GM12874 (cell line): ENCODE results near the gene CYP11A1.

Experiments used
- TF ChIP-seq, protein P1 (sequence below): IDR thresholded peaks from 2 replicates; pipeline ENCODE4 v1.5.1; 2011; ENCODE audit warnings: low read depth, mild to moderate bottlenecking, control low read depth, low read length, moderate library complexity; ENCODE audit not compliant: insufficient read depth

The CYP11A1 gene

DNA sequence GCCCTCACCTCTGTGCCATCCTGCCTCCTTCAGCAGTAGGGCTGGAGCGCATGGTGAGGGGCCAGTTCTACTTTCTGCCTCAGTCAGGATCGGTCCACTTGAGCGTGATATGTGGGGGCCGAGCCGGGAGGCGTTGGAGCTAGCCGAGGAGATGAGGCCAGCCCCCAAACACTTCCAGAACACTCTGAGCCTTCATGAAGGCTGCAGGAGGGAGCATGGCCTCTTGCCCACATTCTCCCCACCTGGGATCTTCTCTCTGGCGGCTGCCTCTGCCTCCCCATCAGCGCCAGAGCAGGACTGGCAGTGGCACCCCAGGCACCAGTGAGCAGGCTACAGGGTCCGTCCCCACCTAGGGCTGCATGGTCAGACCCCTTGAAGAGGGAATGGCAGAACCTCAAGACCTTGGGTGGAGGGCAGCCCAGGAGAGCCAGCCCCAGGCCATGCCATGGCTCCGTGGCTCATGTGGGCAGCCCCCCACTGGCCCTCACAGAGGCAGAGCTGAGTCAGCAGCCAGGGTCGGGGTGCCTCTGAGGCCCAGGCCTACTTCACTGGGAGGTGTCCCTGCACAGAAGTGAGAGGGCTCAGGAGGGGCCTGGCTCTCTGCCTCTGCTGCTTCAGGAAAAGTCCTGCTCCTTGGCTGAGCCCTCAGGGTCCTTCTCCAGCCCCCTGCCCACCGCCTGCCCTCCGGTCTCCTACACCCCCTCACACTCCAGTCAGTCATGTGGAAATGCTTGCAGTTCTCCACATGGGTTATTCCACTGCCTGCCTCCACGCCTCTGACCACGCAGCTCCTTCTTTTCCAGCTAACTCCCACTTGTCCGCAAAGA is 28.1 kb upstream of the CYP11A1 start:
- TF ChIP-seq, protein P1, sequence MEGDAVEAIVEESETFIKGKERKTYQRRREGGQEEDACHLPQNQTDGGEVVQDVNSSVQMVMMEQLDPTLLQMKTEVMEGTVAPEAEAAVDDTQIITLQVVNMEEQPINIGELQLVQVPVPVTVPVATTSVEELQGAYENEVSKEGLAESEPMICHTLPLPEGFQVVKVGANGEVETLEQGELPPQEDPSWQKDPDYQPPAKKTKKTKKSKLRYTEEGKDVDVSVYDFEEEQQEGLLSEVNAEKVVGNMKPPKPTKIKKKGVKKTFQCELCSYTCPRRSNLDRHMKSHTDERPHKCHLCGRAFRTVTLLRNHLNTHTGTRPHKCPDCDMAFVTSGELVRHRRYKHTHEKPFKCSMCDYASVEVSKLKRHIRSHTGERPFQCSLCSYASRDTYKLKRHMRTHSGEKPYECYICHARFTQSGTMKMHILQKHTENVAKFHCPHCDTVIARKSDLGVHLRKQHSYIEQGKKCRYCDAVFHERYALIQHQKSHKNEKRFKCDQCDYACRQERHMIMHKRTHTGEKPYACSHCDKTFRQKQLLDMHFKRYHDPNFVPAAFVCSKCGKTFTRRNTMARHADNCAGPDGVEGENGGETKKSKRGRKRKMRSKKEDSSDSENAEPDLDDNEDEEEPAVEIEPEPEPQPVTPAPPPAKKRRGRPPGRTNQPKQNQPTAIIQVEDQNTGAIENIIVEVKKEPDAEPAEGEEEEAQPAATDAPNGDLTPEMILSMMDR = no peak

DNA sequence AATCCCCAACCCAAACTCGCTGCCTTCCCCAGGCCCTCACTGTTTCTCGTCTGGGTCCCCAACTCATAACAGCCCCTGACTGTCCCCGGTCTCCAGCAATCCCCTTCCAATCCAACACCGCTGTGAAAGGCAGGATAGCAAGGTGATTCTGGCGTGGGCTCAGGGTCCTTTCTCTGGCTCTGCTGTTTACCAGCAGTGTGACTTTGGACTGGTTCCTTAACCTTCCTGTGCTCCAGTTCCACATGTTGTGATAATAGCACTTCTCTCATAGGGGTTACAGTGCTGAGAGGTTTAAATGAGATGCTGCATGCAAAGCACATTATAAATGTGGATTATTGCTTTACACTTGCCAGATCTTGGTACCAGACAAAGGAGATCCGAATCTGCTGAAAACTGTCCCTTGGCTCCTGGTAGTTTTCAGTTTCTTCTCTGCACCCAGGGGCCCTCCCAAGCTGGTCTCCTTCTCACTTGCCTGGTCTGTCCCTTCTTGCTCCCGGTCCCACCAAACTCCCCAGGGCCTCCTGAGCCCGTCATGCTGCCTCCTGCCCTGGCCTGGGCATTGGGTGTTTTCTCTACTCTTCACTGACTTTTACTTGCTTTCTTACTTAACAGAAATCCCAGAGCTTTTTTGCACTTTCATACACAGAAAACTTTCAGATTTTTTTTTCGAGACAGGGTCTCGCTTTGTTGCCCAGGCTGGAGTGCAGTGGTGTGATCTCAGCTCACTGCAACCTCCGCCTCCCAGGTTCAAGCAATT is 26.8 kb upstream of the CYP11A1 start:
- TF ChIP-seq, protein P1 = no peak

DNA sequence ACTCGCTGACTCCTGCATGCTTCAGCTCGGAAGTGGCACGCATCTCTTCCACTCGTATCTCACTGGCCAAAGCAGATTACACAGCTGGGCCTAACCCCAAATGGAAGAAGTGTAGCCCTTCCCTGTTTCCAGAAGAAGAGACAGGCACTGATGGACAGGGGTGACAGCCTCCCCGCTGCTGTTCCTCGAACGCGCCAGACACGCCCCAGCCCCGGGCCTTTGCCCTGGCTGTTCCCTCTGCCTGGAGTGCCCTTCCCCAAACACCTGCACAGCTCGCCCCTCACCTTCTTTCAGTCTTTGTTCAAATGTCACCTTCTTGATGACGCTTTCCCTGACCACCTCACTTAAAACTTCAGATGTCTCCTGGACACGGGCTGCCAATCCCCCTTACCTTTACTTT is 26.0 kb upstream of the CYP11A1 start:
- TF ChIP-seq, protein P1 = no peak

DNA sequence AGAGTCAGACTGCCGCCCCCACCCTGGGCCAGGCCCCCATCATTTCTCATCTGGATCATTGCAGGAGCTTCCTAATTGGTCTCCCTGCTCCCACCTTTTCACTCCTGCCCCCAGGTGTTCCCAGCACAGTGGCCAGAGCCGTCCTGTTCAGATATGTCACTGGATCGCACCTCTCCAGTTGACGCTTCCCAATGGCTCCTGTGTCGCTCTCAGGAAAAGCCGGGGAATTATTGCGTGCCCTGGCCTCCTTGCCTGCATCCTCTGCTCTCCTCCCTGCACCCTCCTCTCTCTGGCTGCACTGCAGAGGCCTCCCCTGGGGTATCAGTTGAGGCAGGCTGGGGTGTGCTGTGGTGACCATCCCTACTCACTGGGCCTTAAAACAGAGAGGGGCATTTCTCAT is 25.5 kb upstream of the CYP11A1 start:
- TF ChIP-seq, protein P1 = no peak

DNA sequence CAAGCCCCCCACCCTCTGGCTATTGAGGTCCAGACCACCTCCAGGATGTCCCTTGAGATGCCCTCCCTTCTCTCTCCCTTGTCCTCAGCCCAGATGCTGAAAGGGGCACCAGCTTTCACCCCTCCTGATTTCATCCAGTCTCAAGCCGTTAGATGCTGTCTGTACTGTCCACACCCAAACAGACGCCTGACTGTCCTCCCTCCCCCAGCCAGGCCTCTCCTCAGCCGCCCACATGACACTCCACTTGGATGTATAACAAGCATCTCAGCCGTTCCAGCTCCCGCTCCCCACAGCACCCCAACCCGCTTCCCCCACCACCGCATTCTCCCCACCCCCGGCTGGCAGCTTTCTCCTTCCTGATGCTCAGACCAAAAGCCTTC is 25.0 kb upstream of the CYP11A1 start:
- TF ChIP-seq, protein P1 = no peak

DNA sequence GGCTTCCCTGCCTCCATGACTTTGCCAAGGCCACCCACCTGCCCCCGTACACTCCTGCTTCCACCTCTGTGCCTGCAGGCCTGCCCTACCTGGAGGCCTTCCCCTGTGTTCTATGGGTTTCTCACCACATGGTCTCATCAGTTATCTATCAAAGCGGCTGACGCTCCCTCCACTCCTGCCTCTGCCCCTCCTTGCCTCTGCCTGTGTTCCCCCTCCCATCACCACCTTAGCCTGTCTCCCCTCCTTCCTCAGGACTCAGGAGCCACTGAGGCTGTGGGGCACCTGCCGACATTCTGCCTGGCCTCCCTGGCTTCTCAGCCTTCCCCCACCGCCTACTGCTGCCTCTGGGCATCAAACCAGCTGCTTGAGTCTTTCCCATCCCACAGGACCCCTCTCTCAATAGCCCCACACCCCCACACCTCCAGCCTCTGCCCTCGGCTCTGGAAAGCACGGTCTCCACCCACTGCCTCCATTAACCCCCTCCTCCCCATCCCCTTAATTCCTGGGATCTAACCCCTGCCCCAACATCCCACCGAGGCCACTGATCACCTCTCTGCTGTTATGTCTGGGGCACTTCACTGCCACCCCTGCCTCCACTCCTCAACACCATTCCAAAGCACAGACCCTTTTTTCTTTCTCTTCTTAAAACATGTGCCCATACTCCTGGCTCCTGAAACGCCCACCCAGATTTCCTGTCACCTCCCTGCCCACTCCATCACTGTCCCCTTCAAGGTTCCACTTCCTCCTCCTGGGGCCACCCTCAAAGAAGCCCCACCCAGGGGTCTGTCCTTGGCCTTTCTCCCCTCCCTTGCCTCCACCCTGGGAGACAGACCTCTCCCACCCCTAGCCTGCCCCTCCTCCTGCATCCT is 24.4 kb upstream of the CYP11A1 start:
- TF ChIP-seq, protein P1 = no peak

DNA sequence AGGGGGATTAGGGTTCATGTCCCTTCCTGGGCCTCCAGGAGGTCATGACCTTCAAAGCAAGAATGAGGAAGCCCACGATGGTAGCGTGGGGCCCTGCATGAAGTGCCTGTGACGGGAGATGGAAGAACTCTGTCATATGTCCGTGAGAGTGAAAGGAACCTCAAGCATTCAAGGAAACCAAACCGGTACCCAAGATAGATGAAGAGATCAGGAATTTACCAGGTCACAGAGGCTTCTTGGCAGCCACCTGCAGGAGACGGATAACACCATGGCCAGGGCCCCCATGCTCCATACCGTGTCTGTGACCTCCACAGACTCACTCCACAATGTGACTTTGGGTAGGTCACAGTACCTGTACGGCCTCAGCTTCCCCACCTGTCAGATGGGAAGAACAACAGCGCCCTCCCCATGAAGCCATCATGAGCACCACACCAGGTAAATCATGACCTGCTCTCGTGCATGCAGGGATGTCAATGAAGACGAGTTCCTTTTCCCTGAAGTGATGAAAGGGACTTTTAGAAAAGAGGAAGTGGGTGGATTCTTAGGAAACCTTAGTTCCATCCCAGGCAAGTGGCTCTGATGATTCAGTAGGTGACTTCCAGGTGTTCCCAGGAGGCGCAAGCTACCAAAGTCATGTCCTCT is 23.3 kb upstream of the CYP11A1 start:
- TF ChIP-seq, protein P1 = no peak
